A549 (cell line): ENCODE results near the gene UHRF1. TPM values are rescaled to one million over a fixed set of nuclear protein-coding genes. Genes with fewer than 3 reads are reported as not detected.

Experiments used
- ATAC-seq, 2 experiments: fragments of 200-7000 bp in 1 of 2; fragments of >200 bp in 1 of 2; cut with Nextera tagmentation in 1 of 2; cut with Tn5 transposase in 1 of 2; 3 replicates each; pipeline versions ENCODE4 v1.8.0 to v1.9.1; 2018 to 2020; ENCODE audit warnings: mild to moderate bottlenecking in 1 of 2, moderate library complexity in 1 of 2
- CTCF ChIA-PET: fragments of 300-600 bp; sonication (Branson Sonifier 250); formaldehyde crosslinking; extraction: SDS; loops from one replicate; lab custom pipeline; 2021; ENCODE audit warnings: antibody characterized with exemption, inconsistent platforms; lab: Yijun Ruan, JAX
- POLR2A ChIA-PET: fragments of 350-600 bp; formaldehyde crosslinking; extraction: SDS; loops from one replicate; lab custom pipeline; 2021; ENCODE audit warnings: antibody characterized with exemption, inconsistent platforms; lab: Yijun Ruan, JAX
- DNase-seq, 2 experiments: peaks; one replicate each; pipeline versions ENCODE4 v3.0.0 to v3.0.0-alpha.2; 2011 to 2016; ENCODE audit warnings: low read depth in 1 of 2, low spot score in 1 of 2
- FAIRE-seq: peaks from 2 replicates; lab custom pipeline; 2011; peaks lifted over from hg19 to GRCh38; lab: Jason Lieb, UNC
- H3K27ac ChIP-seq, 2 experiments: fragments of >200 bp; sonication (Bioruptor Twin); formaldehyde crosslinking; 3 replicates each; pipeline ENCODE4 v1.5.1; 2016 to 2017
- H3K4me1 ChIP-seq: fragments of >200 bp; sonication (Bioruptor Twin); formaldehyde crosslinking; 3 replicates; pipeline ENCODE4 v1.6.1; 2016
- H3K4me2 ChIP-seq: fragments of >200 bp; sonication (Bioruptor Twin); formaldehyde crosslinking; 3 replicates; pipeline ENCODE4 v1.6.1; 2016
- H3K4me3 ChIP-seq: fragments of >200 bp; sonication (Bioruptor Twin); formaldehyde crosslinking; 3 replicates; pipeline ENCODE4 v1.5.1; 2016
- H3K9me3 ChIP-seq: fragments of >200 bp; sonication (Bioruptor Twin); formaldehyde crosslinking; 3 replicates; pipeline ENCODE4 v1.6.1; 2016
- BHLHE40 ChIP-seq: IDR thresholded peaks from 2 replicates; pipeline ENCODE4 v1.6.1; 2012; ENCODE audit warnings: low read depth, low read length, inconsistent platforms
- E2F6 ChIP-seq: IDR thresholded peaks from 2 replicates; pipeline ENCODE4 v1.6.1; 2012; ENCODE audit warnings: low read depth, borderline replicate concordance
- EHMT2 ChIP-seq: fragments of 200-600 bp; sonication (generic); IDR thresholded peaks from 2 replicates; pipeline ENCODE4 v1.6.1; 2016; ENCODE audit warnings: antibody characterized with exemption, low read depth, mild to moderate bottlenecking, moderate library complexity
- EP300 ChIP-seq, 2 experiments: fragments of >200 bp; sonication (Bioruptor Twin); formaldehyde crosslinking; IDR thresholded peaks; 2 replicates in 1 of 2; 3 replicates in 1 of 2; pipeline ENCODE4 v1.6.1; 2016 to 2017
- HDAC2 ChIP-seq: fragments of 200-600 bp; sonication (generic); IDR thresholded peaks from 2 replicates; pipeline ENCODE4 v1.6.1; 2016
- JUN ChIP-seq, 2 experiments: fragments of >200 bp; sonication (Bioruptor Twin); formaldehyde crosslinking; IDR thresholded peaks; 2 replicates in 1 of 2; 3 replicates in 1 of 2; pipeline ENCODE4 v1.6.1; 2016 to 2017
- KDM5A ChIP-seq: fragments of 200-600 bp; sonication (generic); IDR thresholded peaks from 2 replicates; pipeline ENCODE4 v1.6.1; 2016; ENCODE audit warnings: antibody characterized with exemption, mild to moderate bottlenecking
- MAX ChIP-seq: IDR thresholded peaks from 2 replicates; pipeline ENCODE4 v1.6.1; 2012
- MAZ ChIP-seq: fragments of 150-350 bp; IDR thresholded peaks from 2 replicates; pipeline ENCODE4 v1.6.1; 2014; ENCODE audit warnings: antibody characterized with exemption, low read depth, low read length, borderline replicate concordance
- NPAS2 ChIP-seq: fragments of 250-450 bp; sonication (Bioruptor Pico); IDR thresholded peaks from 2 replicates; pipeline ENCODE4 v1.8.0; 2022; ENCODE audit warnings: mild to moderate bottlenecking, moderate library complexity, borderline replicate concordance
- PBX3 ChIP-seq: IDR thresholded peaks from 2 replicates; pipeline ENCODE4 v1.6.1; 2012
- POLR2A ChIP-seq: IDR thresholded peaks from 2 replicates; pipeline ENCODE4 v1.6.1; 2012; ENCODE audit warnings: mild to moderate bottlenecking, low read length
- RFX5 ChIP-seq: fragments of 450-650 bp; IDR thresholded peaks from 2 replicates; pipeline ENCODE4 v1.7.1; 2014; ENCODE audit warnings: antibody characterized with exemption, mild to moderate bottlenecking, moderate library complexity
- TFCP2L1 ChIP-seq: fragments of 250-450 bp; sonication (Bioruptor Pico); IDR thresholded peaks from 2 replicates; pipeline ENCODE4 v1.5.0; 2021; ENCODE audit warnings: mild to moderate bottlenecking
- TP53 ChIP-seq: fragments of 250-450 bp; sonication (Bioruptor Pico); IDR thresholded peaks from 2 replicates; pipeline ENCODE4 v1.5.0; 2021; ENCODE audit warnings: mild to moderate bottlenecking, moderate library complexity
- ZNF302 ChIP-seq: fragments of 250-450 bp; sonication (Bioruptor Pico); IDR thresholded peaks from 2 replicates; pipeline ENCODE4 v1.9.0; 2021; ENCODE audit warnings: inconsistent platforms, mild to moderate bottlenecking, moderate library complexity
- WGBS: methylation state at CpG from one replicate; pipeline ENCODE4 v1.1.6; 2017; ENCODE audit errors: missing lambda C conversion rate; 5-methylcytosine and 5-hydroxymethylcytosine counted together
- polyA plus RNA-seq, 4 experiments: library from polyadenylated mRNA; depleted of rRNA in 3 of 4; stranded (reverse); fragments of >200 nt; fragmentation: RNase III in 1 of 4; extraction: RNeasy Plus Mini Kit Qiagen cat#74134 plus additional on column Dnase treatment in 1 of 4; gene quantifications; 2 replicates in 3 of 4; 3 replicates in 1 of 4; pipeline ENCODE4 v1.2.3, GENCODE V29; 2011 to 2017
- TF ChIP-seq, protein P1 (sequence below): fragments of 450-650 bp; IDR thresholded peaks from 2 replicates; pipeline ENCODE4 v1.6.1; 2014; ENCODE audit warnings: antibody characterized with exemption
- TF ChIP-seq, protein P2 (sequence below): fragments of 200-600 bp; sonication (generic); IDR thresholded peaks from 2 replicates; pipeline ENCODE4 v1.6.1; 2016; ENCODE audit warnings: antibody characterized with exemption, mild to moderate bottlenecking, moderate library complexity
- TF ChIP-seq, protein P3 (sequence below): fragments of >200 bp; sonication (Bioruptor Twin); formaldehyde crosslinking; IDR thresholded peaks from 3 replicates; pipeline ENCODE4 v1.6.1; 2016

The UHRF1 gene
- polyA plus RNA-seq, 2 of the 4 experiments (the other 2 are of a cell fraction) = 7.2 to 52.3 TPM

GRCh38 chr19:4968462-4969291 lies 59.4 kb downstream of the UHRF1 start, which contains the start of gene KDM4B:
Gene KDM4B, plus strand, starts transcription at chr19:4969113. Its CDS starts 63,778 bp downstream, at chr19:5032891.
- no peak for FAIRE-seq
- ChIA-PET CTCF (interaction anchor here (1.0 to 1.3 kb wide), 3 partner anchors 33 to 159 kb away, joined by 3 to 4 read pairs (median 3); no protein-coding TSS in a partner anchor), POLR2A (interaction anchor here (0.6 to 1.3 kb wide), 3 partner anchors 57 to 159 kb away, joined by 3 to 8 read pairs (median 4); no protein-coding TSS in a partner anchor)
- peak within 1 kb of the TSS; percentile 100 for H3K4me2 ChIP-seq
- H3K9me3 ChIP-seq = no peaks in the 10 kb centered on the region
- peak within 1 kb of the TSS; percentile 85 to 95 for H3K27ac ChIP-seq
- H3K4me3 ChIP-seq = peak within 1 kb of the TSS; percentile 99
- peaks cover 32% of the 10 kb centered on the region for H3K4me1 ChIP-seq
- 0 out of 2 replicates have a peak, but pooled peaks have one; percentile 50 for TF ChIP-seq MAZ
- TF ChIP-seq EHMT2 = no peak
- TF ChIP-seq, protein P1, sequence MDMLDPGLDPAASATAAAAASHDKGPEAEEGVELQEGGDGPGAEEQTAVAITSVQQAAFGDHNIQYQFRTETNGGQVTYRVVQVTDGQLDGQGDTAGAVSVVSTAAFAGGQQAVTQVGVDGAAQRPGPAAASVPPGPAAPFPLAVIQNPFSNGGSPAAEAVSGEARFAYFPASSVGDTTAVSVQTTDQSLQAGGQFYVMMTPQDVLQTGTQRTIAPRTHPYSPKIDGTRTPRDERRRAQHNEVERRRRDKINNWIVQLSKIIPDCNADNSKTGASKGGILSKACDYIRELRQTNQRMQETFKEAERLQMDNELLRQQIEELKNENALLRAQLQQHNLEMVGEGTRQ = peak; percentile 94
- no peak for TF ChIP-seq TFCP2L1 (CRISPR knock-in tag)
- TF ChIP-seq TP53 (CRISPR knock-in tag) = no peak
- TF ChIP-seq NPAS2 (CRISPR knock-in tag) = no peak
- TF ChIP-seq, protein P2, sequence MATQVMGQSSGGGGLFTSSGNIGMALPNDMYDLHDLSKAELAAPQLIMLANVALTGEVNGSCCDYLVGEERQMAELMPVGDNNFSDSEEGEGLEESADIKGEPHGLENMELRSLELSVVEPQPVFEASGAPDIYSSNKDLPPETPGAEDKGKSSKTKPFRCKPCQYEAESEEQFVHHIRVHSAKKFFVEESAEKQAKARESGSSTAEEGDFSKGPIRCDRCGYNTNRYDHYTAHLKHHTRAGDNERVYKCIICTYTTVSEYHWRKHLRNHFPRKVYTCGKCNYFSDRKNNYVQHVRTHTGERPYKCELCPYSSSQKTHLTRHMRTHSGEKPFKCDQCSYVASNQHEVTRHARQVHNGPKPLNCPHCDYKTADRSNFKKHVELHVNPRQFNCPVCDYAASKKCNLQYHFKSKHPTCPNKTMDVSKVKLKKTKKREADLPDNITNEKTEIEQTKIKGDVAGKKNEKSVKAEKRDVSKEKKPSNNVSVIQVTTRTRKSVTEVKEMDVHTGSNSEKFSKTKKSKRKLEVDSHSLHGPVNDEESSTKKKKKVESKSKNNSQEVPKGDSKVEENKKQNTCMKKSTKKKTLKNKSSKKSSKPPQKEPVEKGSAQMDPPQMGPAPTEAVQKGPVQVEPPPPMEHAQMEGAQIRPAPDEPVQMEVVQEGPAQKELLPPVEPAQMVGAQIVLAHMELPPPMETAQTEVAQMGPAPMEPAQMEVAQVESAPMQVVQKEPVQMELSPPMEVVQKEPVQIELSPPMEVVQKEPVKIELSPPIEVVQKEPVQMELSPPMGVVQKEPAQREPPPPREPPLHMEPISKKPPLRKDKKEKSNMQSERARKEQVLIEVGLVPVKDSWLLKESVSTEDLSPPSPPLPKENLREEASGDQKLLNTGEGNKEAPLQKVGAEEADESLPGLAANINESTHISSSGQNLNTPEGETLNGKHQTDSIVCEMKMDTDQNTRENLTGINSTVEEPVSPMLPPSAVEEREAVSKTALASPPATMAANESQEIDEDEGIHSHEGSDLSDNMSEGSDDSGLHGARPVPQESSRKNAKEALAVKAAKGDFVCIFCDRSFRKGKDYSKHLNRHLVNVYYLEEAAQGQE = 0 out of 2 replicates have a peak, but pooled peaks have one; percentile 15
- 0 out of 2 replicates have a peak, but pooled peaks have one; percentile 21 for TF ChIP-seq BHLHE40
- TF ChIP-seq E2F6 = 0 out of 2 replicates have a peak, but pooled peaks have one; percentile 27
- TF ChIP-seq JUN (IDR thresholded peaks at IDR 0.05) = peak in 1 of 2 experiments; percentile 45; a peak in 1 of 5 replicates
- TF ChIP-seq, protein P3, sequence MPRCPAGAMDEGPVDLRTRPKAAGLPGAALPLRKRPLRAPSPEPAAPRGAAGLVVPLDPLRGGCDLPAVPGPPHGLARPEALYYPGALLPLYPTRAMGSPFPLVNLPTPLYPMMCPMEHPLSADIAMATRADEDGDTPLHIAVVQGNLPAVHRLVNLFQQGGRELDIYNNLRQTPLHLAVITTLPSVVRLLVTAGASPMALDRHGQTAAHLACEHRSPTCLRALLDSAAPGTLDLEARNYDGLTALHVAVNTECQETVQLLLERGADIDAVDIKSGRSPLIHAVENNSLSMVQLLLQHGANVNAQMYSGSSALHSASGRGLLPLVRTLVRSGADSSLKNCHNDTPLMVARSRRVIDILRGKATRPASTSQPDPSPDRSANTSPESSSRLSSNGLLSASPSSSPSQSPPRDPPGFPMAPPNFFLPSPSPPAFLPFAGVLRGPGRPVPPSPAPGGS = 0 out of 3 replicates have a peak, but pooled peaks have one; percentile 35
- TF ChIP-seq KDM5A = no peak
- TF ChIP-seq EP300 (IDR thresholded peaks at IDR 0.05) = no peak
- no peak for TF ChIP-seq ZNF302 (CRISPR knock-in tag)
- no peak for TF ChIP-seq HDAC2
- peak; percentile 32 for TF ChIP-seq MAX
- TF ChIP-seq RFX5 = 0 out of 2 replicates have a peak, but pooled peaks have one; percentile 68
- TF ChIP-seq PBX3 = peak; percentile 99
- peak; percentile 71 for TF ChIP-seq POLR2A
- peak; percentile 94 to 97 for ATAC-seq
- DNase-seq = peak; percentile 97 to 99
- 0% methylated on average over 3 of the region's 96 CpGs for WGBS
